Prostate gland (tissue), 2 donors: ENCODE data around the gene DEPDC1.

Source experiments
- POLR2A ChIP-seq: fragments of 450-650 bp; IDR thresholded peaks from one replicate; pipeline ENCODE4 v1.6.1; 2016; ENCODE audit warnings: antibody characterized with exemption, mild to moderate bottlenecking
- TF ChIP-seq, protein P1 (sequence below), 4 experiments: fragments of 200-600 bp in 2 of 4; fragments of 450-650 bp in 2 of 4; sonication (generic) in 2 of 4; IDR thresholded peaks; 1 replicate in 3 of 4; 2 replicates in 1 of 4; pipeline ENCODE4 v1.5.1; 2016 to 2019; ENCODE audit warnings: antibody characterized with exemption in 4 of 4, mild to moderate bottlenecking in 2 of 4, moderate library complexity in 2 of 4

DNA sequence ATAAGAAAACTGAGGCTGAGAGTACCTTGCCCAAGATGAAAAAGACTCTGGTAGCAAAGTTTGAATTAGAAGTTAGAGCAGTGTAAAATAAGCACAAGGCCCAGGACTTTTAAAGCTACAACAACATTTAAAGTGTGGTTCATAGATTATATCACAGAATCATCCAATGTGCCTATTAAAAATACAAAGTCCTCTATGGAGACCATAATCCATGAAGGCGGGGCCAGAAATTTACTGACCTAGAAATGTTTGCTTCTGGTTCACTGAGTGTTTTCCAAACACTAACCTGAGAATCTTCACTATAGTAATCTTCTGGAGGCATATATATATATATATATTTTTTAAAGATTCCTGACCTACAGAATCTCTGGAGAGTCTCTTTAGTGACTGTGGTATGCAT lies 12.3 kb downstream of the DEPDC1 start:
- TF ChIP-seq, protein P1, sequence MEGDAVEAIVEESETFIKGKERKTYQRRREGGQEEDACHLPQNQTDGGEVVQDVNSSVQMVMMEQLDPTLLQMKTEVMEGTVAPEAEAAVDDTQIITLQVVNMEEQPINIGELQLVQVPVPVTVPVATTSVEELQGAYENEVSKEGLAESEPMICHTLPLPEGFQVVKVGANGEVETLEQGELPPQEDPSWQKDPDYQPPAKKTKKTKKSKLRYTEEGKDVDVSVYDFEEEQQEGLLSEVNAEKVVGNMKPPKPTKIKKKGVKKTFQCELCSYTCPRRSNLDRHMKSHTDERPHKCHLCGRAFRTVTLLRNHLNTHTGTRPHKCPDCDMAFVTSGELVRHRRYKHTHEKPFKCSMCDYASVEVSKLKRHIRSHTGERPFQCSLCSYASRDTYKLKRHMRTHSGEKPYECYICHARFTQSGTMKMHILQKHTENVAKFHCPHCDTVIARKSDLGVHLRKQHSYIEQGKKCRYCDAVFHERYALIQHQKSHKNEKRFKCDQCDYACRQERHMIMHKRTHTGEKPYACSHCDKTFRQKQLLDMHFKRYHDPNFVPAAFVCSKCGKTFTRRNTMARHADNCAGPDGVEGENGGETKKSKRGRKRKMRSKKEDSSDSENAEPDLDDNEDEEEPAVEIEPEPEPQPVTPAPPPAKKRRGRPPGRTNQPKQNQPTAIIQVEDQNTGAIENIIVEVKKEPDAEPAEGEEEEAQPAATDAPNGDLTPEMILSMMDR (IDR thresholded peaks at IDR 0.05): no peak
- no peak for TF ChIP-seq POLR2A
